ENCODE results near the gene CSF1R.

The CSF1R gene

DNA sequence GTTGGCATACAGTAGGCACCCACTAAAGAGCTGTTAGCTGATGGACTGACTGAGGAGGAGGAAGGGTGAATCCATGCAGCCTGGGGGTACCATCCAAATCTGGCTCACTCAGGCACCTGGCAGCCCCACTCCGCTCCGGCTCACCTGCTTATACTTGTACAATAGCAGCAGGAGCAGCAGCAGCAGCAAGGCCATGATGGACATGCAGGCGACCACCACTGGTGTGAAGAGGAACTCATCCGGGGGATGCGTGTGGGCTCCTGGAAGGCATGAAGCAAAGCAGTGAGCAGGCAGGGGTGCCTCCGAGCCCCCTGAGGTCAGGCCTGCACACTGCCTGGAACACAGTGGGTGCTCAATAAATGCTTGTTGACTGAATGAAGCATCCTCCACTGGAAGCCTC is 18.3 kb downstream of the CSF1R start:
- no peaks in the 10 kb centered on the region for H3K36me3 ChIP-seq (replicated peaks; ENCODE audit: low read depth, low read length)
- no peaks in the 10 kb centered on the region for H3K9me3 ChIP-seq (ENCODE audit: insufficient read depth, low read length)
- no peaks in the 10 kb centered on the region for H3K4me1 ChIP-seq (ENCODE audit: low read length)
- TF ChIP-seq EZH2phosphoT487 (IDR thresholded peaks at IDR 0.05; ENCODE audit: low read depth) = no peak
- TF ChIP-seq, protein P1, sequence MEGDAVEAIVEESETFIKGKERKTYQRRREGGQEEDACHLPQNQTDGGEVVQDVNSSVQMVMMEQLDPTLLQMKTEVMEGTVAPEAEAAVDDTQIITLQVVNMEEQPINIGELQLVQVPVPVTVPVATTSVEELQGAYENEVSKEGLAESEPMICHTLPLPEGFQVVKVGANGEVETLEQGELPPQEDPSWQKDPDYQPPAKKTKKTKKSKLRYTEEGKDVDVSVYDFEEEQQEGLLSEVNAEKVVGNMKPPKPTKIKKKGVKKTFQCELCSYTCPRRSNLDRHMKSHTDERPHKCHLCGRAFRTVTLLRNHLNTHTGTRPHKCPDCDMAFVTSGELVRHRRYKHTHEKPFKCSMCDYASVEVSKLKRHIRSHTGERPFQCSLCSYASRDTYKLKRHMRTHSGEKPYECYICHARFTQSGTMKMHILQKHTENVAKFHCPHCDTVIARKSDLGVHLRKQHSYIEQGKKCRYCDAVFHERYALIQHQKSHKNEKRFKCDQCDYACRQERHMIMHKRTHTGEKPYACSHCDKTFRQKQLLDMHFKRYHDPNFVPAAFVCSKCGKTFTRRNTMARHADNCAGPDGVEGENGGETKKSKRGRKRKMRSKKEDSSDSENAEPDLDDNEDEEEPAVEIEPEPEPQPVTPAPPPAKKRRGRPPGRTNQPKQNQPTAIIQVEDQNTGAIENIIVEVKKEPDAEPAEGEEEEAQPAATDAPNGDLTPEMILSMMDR (IDR thresholded peaks at IDR 0.05; ENCODE audit: low read depth, low read length) = no peak
- H3K27ac ChIP-seq (ENCODE audit: low read length) = no peak overlapping the region
- H4K20me1 ChIP-seq (ENCODE audit: insufficient read depth, low read length) = no peaks in the 10 kb centered on the region
- H2AFZ ChIP-seq (ENCODE audit: low read depth, low read length) = no peak overlapping the region
- H3K79me2 ChIP-seq (ENCODE audit: low read length) = no peaks in the 10 kb centered on the region
- no peaks in the 10 kb centered on the region for H3K27me3 ChIP-seq (ENCODE audit: low read depth, low read length)
- no peak overlapping the region for H3K9ac ChIP-seq (ENCODE audit: low read length)
- no peak overlapping the region for H3K4me3 ChIP-seq (ENCODE audit: low read length)
- no peak overlapping the region for H3K4me2 ChIP-seq (ENCODE audit: low read length)

DNA sequence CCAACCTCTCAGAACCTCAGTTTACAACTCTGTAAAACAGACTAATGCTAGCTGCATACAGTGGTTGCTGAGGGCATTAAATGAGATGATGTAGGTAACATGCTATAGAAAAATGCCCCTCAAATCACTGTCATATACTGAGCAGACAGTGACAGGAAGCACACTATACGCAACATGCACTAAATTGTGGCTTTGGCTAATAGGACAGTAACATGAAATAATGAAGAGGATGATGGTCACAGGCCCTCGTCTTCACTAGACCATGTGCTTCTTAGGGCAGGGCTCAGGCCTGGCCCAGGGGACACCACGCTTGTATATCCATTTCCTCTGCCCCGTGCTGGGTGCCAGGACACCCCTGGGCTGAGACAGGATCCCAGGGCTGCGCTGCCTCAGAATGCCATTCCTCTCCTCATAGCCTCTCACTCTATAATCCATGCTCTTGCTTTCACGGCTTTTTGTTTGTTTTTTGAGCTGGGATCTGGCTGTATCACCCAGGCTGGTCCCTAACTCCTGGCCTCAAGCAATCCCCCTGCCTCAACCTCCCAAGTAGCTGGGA is 18.9 kb downstream of the CSF1R start:
- H4K20me1 ChIP-seq (ENCODE audit: insufficient read depth, low read length) = no peaks in the 10 kb centered on the region
- H3K36me3 ChIP-seq (replicated peaks; ENCODE audit: low read depth, low read length) = no peaks in the 10 kb centered on the region
- no peaks in the 10 kb centered on the region for H3K27me3 ChIP-seq (ENCODE audit: low read depth, low read length)
- H3K4me1 ChIP-seq (ENCODE audit: low read length) = no peaks in the 10 kb centered on the region
- no peak overlapping the region for H3K27ac ChIP-seq (ENCODE audit: low read length)
- no peak for TF ChIP-seq EZH2phosphoT487 (IDR thresholded peaks at IDR 0.05; ENCODE audit: low read depth)
- TF ChIP-seq, protein P1 (IDR thresholded peaks at IDR 0.05; ENCODE audit: low read depth, low read length) = no peak
- no peak overlapping the region for H3K9ac ChIP-seq (ENCODE audit: low read length)
- H3K9me3 ChIP-seq (ENCODE audit: insufficient read depth, low read length) = no peaks in the 10 kb centered on the region
- no peak overlapping the region for H2AFZ ChIP-seq (ENCODE audit: low read depth, low read length)
- H3K4me3 ChIP-seq (ENCODE audit: low read length) = no peak overlapping the region
- H3K4me2 ChIP-seq (ENCODE audit: low read length) = no peak overlapping the region
- H3K79me2 ChIP-seq (ENCODE audit: low read length) = no peaks in the 10 kb centered on the region

DNA sequence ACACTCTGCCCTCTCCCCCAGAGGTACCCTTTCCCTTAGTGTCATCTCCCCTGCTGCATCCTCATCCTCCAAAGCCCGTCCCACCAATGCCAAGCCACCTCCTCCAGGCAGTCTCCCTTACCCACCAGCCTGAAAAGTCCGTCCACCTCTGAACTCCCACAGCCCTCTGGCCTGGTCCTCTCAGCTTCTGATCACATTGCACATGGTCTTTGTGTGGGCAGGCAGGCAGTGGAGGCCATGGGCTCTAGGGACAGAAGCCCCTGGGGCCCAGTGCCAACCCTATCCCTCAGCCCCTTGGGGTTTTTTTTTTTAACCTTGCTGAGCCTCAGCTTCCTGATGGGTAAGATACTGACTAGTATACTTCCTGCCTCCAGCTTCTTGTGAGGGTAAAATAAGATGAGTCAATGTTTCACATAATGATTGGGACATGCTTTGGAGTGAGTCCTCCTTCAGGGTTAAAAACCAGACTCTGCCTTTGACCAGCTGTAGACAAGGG is 19.4 kb downstream of the CSF1R start:
- Histone ChIP-seq H3K9me3 (ENCODE audit: insufficient read depth, low read length) (no peaks in the 10 kb centered on the region), H3K4me3 (ENCODE audit: low read length) (no peak overlapping the region), H3K4me1 (ENCODE audit: low read length) (no peaks in the 10 kb centered on the region), H4K20me1 (ENCODE audit: insufficient read depth, low read length) (no peaks in the 10 kb centered on the region), H2AFZ (ENCODE audit: low read depth, low read length) (no peak overlapping the region), H3K4me2 (ENCODE audit: low read length) (no peak overlapping the region), H3K27ac (ENCODE audit: low read length) (no peak overlapping the region), H3K36me3 (replicated peaks; ENCODE audit: low read depth, low read length) (no peaks in the 10 kb centered on the region), H3K9ac (ENCODE audit: low read length) (no peak overlapping the region), H3K79me2 (ENCODE audit: low read length) (no peaks in the 10 kb centered on the region), H3K27me3 (ENCODE audit: low read depth, low read length) (no peaks in the 10 kb centered on the region)
- TF ChIP-seq EZH2phosphoT487 (IDR thresholded peaks at IDR 0.05; ENCODE audit: low read depth) = no peak

DNA sequence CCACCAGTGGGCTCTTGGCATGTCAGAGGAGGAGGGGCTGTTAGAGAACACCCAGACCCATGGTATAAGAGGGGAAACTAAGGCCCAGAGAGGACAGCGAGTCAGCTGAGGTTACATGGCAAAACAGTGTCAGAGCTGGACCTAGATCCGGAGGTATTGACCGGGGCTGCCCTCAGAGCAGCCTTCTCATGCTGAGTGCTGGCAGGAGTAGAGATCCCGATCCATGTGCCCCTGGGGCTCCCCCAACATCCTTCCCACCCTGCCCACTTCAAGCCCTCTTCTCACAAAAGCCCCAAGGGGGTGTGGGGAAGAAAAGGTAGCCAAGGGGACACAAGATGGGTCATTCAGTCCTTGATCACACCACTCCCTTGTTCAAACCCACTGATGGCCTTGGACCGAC is 19.9 kb downstream of the CSF1R start:
- Histone ChIP-seq H3K36me3 (replicated peaks; ENCODE audit: low read depth, low read length) (no peaks in the 10 kb centered on the region), H3K4me3 (ENCODE audit: low read length) (no peak overlapping the region), H3K27ac (ENCODE audit: low read length) (no peak overlapping the region), H3K27me3 (ENCODE audit: low read depth, low read length) (no peaks in the 10 kb centered on the region), H3K4me1 (ENCODE audit: low read length) (no peaks in the 10 kb centered on the region), H3K79me2 (ENCODE audit: low read length) (no peaks in the 10 kb centered on the region), H3K9me3 (ENCODE audit: insufficient read depth, low read length) (no peaks in the 10 kb centered on the region), H3K9ac (ENCODE audit: low read length) (no peak overlapping the region), H4K20me1 (ENCODE audit: insufficient read depth, low read length) (no peaks in the 10 kb centered on the region), H3K4me2 (ENCODE audit: low read length) (no peak overlapping the region), H2AFZ (ENCODE audit: low read depth, low read length) (no peak overlapping the region)
- no peak for TF ChIP-seq EZH2phosphoT487 (IDR thresholded peaks at IDR 0.05; ENCODE audit: low read depth)
- TF ChIP-seq, protein P1 (IDR thresholded peaks at IDR 0.05; ENCODE audit: low read depth, low read length) = no peak
